ENCODE results near the gene TLE4. TPM values are rescaled to one million over a fixed set of nuclear protein-coding genes. Genes with fewer than 3 reads are reported as not detected.

The TLE4 gene
- total and polyA plus RNA-seq, 2 experiments from 2014 or later = 45.8 to 72.9 TPM

GRCh38 chr9:79684711-79685575 lies 113.2 kb downstream of the TLE4 start:
- no peak for ATAC-seq
- Histone ChIP-seq H3K9me2 (ENCODE audit: insufficient read depth) (no peaks in the 10 kb centered on the region; the same call in 1 of the 2 replicates), H3K27ac (ENCODE audit: low read depth) (no peak overlapping the region), H3K36me3 (ENCODE audit: insufficient read depth) (no peaks in the 10 kb centered on the region), H3K79me2 (replicated peaks; ENCODE audit: insufficient read depth) (peaks cover 3% of the 10 kb centered on the region; the same call in 1 of the 2 replicates), H3K27me3 (ENCODE audit: insufficient read depth) (no peaks in the 10 kb centered on the region), H3K4me2 (no peak overlapping the region), H3F3A (replicated peaks; ENCODE audit: low read depth) (no peaks in the 10 kb centered on the region), H3K4me1 (ENCODE audit: insufficient read depth) (no peaks in the 10 kb centered on the region; the same call in 1 of the 2 replicates), H2AFZ (no peak overlapping the region), H3K4me3 (no peak overlapping the region), H4K20me1 (replicated peaks; ENCODE audit: insufficient read depth) (no peaks in the 10 kb centered on the region)
- no peaks in the 10 kb centered on the region for H3K9me3 Mint-ChIP-seq
- DNase-seq (ENCODE audit: low spot score) = no peak
- peaks cover 2% of the 10 kb centered on the region for H3K27me3 Mint-ChIP-seq (ENCODE audit: insufficient read depth, low read depth, poor library complexity)
- H3K27ac Mint-ChIP-seq = peak overlapping the region; percentile 17; the same call in 1 of the 2 replicates
- peaks cover 9% of the 10 kb centered on the region; the same call in 2 of the 3 replicates for H3K36me3 Mint-ChIP-seq (ENCODE audit: low read depth)
- H3K4me3 Mint-ChIP-seq = no peak overlapping the region
- peaks cover 21% of the 10 kb centered on the region for H3K4me1 Mint-ChIP-seq
- TF ChIP-seq NANOG (IDR thresholded peaks at IDR 0.05; ENCODE audit: borderline replicate concordance) (no peak), EZH2 (IDR thresholded peaks at IDR 0.05; ENCODE audit: low read depth, unreplicated experiment) (no peak), CREB1 (CRISPR knock-in tag; IDR thresholded peaks at IDR 0.05; ENCODE audit: low read depth) (no peak), REST (IDR thresholded peaks at IDR 0.05; ENCODE audit: unreplicated experiment) (no peak), JUNB (IDR thresholded peaks at IDR 0.05; ENCODE audit: unreplicated experiment) (no peak), CTCF (conservative IDR thresholded peaks at IDR 0.05; ENCODE audit: low read depth in 2 of 2) (no peak), STAT1 (IDR thresholded peaks at IDR 0.05; ENCODE audit: unreplicated experiment) (no peak), POLR2AphosphoS5 (IDR thresholded peaks at IDR 0.05; ENCODE audit: low read depth) (no peak), EZH2phosphoT487 (IDR thresholded peaks at IDR 0.05; ENCODE audit: unreplicated experiment) (no peak), ZNF114 (CRISPR knock-in tag; IDR thresholded peaks at IDR 0.05) (no peak), ETS1 (IDR thresholded peaks at IDR 0.05) (no peak), ZNF462 (CRISPR knock-in tag; IDR thresholded peaks at IDR 0.05) (no peak), ZNF331 (CRISPR knock-in tag; IDR thresholded peaks at IDR 0.05; ENCODE audit: low read depth) (no peak)

Measured in GM23338 (cell line).